ENCODE results near the gene HOOK1.
"Not testable (repeated sequence)": the region's sequence is repeated elsewhere in the genome, so short reads cannot be mapped to it uniquely, and the experiment has no call there.

DNA sequence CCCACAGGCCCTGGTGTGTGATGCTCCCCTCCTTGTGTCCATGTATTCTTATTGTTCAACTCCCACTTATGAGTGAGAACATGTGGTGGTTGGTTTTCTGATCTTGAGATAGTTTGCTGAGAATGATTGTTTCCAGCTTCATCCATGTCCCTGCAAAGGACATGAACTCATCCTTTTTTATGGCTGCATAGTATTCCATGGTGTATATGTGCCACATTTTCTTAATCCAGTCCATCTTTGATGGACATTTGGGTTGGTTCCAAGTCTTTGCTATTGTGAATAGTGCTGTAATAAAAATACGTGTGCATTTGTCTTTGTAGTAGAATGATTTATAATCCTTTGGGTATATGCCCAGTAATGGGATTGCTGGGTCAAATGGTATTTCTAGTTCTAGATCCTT lies 23.1 kb downstream of the HOOK1 start:
- TF ChIP-seq ZNF274 (IDR thresholded peaks at IDR 0.05; ENCODE audit: low read depth, low read length); SUZ12 (IDR thresholded peaks at IDR 0.05; ENCODE audit: extremely low read depth, insufficient read depth, insufficient read length): not testable (repeated sequence)
